Measurements from ENCODE around the gene PASK. TPM values are rescaled to one million over a fixed set of nuclear protein-coding genes. Genes with fewer than 3 reads are reported as not detected.
"Not testable (repeated sequence)": the region's sequence is repeated elsewhere in the genome, so short reads cannot be mapped to it uniquely, and the experiment has no call there.

PASK gene
- total RNA-seq, 2 experiments from 2014 or later: 71.3 to 74.8 TPM

DNA sequence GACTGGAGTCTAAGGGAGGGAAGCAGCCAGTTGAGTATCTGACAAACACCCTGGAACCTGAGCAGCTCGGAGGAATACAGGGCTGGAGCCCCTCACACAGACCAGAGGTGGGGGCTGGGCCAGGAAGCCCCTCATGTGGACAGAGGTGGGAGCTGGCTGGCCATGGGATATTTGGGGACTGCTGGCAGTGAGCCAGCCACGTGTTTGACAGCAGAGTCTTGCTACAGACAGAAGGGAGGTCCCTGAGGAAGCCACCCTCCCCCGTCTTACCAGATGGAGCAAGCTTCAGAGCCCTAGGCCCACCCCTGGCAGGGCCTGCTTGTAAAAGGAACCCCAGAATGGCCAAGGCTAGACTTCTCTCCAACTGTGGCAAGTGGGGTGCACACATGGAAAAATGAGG is 43.6 kb downstream of the PASK start:
- no peaks in the 10 kb centered on the region for H3K9me3 Mint-ChIP-seq
- no peak overlapping the region for H3K4me3 Mint-ChIP-seq
- H3K36me3 Mint-ChIP-seq (ENCODE audit: low read depth): peaks cover 12% of the 10 kb centered on the region
- peaks cover 53% of the 10 kb centered on the region for H3K4me1 Mint-ChIP-seq (ENCODE audit: low read depth)
- ATAC-seq: no peak
- H3K27ac Mint-ChIP-seq: peak overlapping the region; percentile 71
- no peak for DNase-seq
- ChIA-PET CTCF (interaction anchor here (1.0 to 1.1 kb wide), 2 partner anchors 12 to 27 kb away, joined by 3 read pairs; no protein-coding TSS in a partner anchor), POLR2A (no interaction called here)
- intact Hi-C loops (cut with micrococcal nuclease): loop anchor here (5.0 kb wide), 1 partner anchor 42 kb away; the partner anchor contains the start of gene PASK
- no peaks in the 10 kb centered on the region for H3K27me3 Mint-ChIP-seq
- TF ChIP-seq, protein P1, sequence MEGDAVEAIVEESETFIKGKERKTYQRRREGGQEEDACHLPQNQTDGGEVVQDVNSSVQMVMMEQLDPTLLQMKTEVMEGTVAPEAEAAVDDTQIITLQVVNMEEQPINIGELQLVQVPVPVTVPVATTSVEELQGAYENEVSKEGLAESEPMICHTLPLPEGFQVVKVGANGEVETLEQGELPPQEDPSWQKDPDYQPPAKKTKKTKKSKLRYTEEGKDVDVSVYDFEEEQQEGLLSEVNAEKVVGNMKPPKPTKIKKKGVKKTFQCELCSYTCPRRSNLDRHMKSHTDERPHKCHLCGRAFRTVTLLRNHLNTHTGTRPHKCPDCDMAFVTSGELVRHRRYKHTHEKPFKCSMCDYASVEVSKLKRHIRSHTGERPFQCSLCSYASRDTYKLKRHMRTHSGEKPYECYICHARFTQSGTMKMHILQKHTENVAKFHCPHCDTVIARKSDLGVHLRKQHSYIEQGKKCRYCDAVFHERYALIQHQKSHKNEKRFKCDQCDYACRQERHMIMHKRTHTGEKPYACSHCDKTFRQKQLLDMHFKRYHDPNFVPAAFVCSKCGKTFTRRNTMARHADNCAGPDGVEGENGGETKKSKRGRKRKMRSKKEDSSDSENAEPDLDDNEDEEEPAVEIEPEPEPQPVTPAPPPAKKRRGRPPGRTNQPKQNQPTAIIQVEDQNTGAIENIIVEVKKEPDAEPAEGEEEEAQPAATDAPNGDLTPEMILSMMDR (IDR thresholded peaks at IDR 0.05): no peak

DNA sequence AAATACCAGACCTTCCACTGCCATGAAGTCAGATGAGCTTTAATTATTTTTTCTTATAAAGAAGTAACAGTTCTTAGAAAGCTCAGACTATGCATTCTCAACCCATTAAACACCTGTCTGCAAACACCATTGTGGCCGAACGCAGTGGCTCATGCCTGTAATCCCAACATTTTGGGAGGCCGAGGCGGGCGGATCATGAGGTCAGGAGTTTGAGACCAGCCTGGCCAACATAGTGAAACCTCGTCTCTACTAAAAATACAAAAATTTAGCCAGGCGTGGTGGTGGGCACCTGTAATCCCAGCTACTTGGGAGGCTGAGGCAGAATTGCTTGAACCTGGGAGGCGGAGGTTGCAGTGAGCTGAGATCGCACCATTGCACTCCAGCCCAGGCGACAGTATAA is 44.7 kb downstream of the PASK start:
- Mint-ChIP-seq H3K27ac (peak overlapping the region; percentile 99), H3K4me1 (ENCODE audit: low read depth) (peaks cover 55% of the 10 kb centered on the region), H3K36me3 (ENCODE audit: low read depth) (peaks cover 16% of the 10 kb centered on the region)
- H3K9me3 Mint-ChIP-seq, H3K27me3 Mint-ChIP-seq, ATAC-seq, DNase-seq, H3K4me3 Mint-ChIP-seq: not testable (repeated sequence)
- CTCF ChIA-PET: interaction anchor here (1.3 kb wide), 1 partner anchor 45 kb away, joined by 3 read pairs; the partner anchor contains the start of gene PASK
- POLR2A ChIA-PET: interaction anchor here (0.6 to 3.4 kb wide), 3 partner anchors 20 to 596 kb away, joined by 3 to 24 read pairs (median 3); partner anchors contain the start of genes PASK and PPP1R7
- intact Hi-C loops (cut with micrococcal nuclease): loop anchor here (5.0 kb wide), 1 partner anchor 43 kb away; the partner anchor contains the start of gene PASK

DNA sequence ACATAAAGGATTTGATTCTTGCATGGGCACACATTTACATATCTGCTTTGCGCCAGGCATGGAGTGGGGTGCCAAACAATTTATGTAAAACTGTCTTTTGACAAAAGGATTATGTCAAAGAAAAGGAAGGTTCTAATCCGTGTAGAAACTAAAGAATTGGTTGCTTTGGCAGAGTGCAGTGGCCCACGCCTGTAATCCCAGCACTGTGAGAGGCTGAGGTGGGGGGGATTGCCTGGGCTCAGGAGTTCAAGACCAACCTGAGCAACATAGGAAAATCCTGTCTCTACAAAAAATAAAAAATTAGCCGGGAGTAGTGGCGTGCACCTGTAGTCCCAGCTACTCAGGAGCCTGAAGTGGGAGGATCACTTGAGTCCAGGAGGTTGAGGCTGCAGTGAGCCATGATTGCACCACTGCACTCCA is 46.1 kb downstream of the PASK start:
- Mint-ChIP-seq H3K36me3 (ENCODE audit: low read depth) (peaks cover 18% of the 10 kb centered on the region), H3K4me3 (peak overlapping the region; percentile 97), H3K27me3 (no peaks in the 10 kb centered on the region), H3K4me1 (ENCODE audit: low read depth) (peaks cover 56% of the 10 kb centered on the region), H3K27ac (peak overlapping the region; percentile 99), H3K9me3 (no peaks in the 10 kb centered on the region)
- ChIA-PET CTCF (interaction anchor here (1.1 to 1.6 kb wide), 2 partner anchors 9 to 23 kb away, joined by 3 to 5 read pairs; no protein-coding TSS in a partner anchor), POLR2A (interaction anchor here (1.2 to 4.9 kb wide), 3 partner anchors 8 to 47 kb away, joined by 3 to 38 read pairs (median 24); partner anchors contain the start of genes PASK and PPP1R7)
- intact Hi-C loops (cut with micrococcal nuclease): no loop called here
- ATAC-seq (no peak), DNase-seq (no peak)
- TF ChIP-seq, protein P1 (IDR thresholded peaks at IDR 0.05): no peak

DNA sequence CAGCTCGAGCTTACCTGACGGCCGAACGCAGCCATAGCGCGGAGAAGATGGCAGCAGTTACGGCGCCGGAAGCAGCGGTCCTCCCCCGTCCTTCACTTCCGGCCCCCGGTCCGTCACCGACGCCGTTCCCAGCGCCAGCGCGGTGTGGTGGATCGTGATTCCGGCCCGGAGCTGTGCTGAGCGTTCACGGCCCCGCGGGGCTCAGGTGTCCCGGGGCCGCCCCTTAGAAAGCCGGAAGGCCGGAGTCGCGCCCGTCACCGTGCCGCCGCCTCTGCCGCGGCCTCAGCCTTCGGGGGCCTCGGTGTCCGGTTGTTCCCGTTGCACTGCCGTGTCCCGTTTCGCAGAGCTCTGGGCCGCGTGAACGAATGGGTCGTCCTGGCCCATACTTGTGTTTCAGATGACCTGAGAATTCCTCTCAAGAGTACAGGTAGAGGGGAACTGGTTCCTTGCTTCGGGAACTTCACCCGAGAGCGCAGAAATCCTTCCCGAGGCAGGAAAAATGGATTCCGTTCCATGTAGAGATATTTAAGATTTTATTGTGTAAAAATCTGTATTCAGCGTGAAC is 47.0 kb downstream of the PASK start, which contains the start of gene MTERF4:
Gene MTERF4, minus strand, starts transcription at position 49 of the 565 bp plus-strand sequence. Its CDS starts 14 bp downstream, at position 35.
- POLR2A ChIA-PET: interaction anchor here (0.9 to 4.9 kb wide), 7 partner anchors 9 to 47 kb away, joined by 3 to 38 read pairs (median 4); partner anchors contain the start of genes PASK and PPP1R7
- Mint-ChIP-seq H3K4me3 (peak within 1 kb of the TSS; percentile 97), H3K9me3 (no peaks in the 10 kb centered on the region), H3K27ac (peak within 1 kb of the TSS; percentile 99), H3K4me1 (ENCODE audit: low read depth) (peaks cover 56% of the 10 kb centered on the region), H3K36me3 (ENCODE audit: low read depth) (peaks cover 23% of the 10 kb centered on the region), H3K27me3 (no peaks in the 10 kb centered on the region)
- DNase-seq (peak; percentile 90), ATAC-seq (peak; percentile 95)
- intact Hi-C loops (cut with micrococcal nuclease): no loop called here
- CTCF ChIA-PET: interaction anchor here (1.1 to 1.6 kb wide), 3 partner anchors 10 to 47 kb away, joined by 3 to 5 read pairs (median 3); partner anchors contain the start of gene PASK
- TF ChIP-seq, protein P1 (IDR thresholded peaks at IDR 0.05): no peak

DNA sequence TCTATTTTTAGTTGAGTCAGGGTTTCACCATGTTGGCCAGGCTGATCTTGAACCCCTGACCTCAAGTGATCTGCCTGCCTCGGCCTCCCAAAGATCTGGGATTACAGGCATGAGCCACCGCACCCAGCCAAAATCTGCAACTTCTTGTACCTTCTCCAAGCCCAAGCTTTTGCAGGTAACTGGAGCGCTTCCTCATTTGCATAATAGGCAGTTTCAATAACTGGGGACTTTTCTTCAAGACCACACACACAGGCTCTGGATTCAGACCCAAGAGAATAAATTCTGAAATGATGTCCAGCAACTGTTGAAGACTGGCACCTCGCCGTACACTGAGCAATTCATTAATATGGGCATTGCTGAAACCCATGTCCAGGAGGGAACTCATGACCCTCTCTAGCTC is 50.0 kb downstream of the PASK start:
- POLR2A ChIA-PET: interaction anchor here (0.6 to 4.9 kb wide), 4 partner anchors 9 to 407 kb away, joined by 3 to 38 read pairs (median 4); partner anchors contain the start of gene PASK
- no peaks in the 10 kb centered on the region for H3K9me3 Mint-ChIP-seq
- intact Hi-C loops (cut with micrococcal nuclease): no loop called here

More for the DNA sequence above, 50.0 kb downstream of the PASK start:
- H3K27ac Mint-ChIP-seq: peak overlapping the region; percentile 10
- CTCF ChIA-PET: no interaction called here
- ATAC-seq (no peak), DNase-seq (no peak)
- H3K36me3 Mint-ChIP-seq (ENCODE audit: low read depth): peaks cover 49% of the 10 kb centered on the region
- H3K4me3 Mint-ChIP-seq: no peak overlapping the region
- H3K27me3 Mint-ChIP-seq: no peaks in the 10 kb centered on the region
- TF ChIP-seq, protein P1 (IDR thresholded peaks at IDR 0.05): no peak
- H3K4me1 Mint-ChIP-seq (ENCODE audit: low read depth): peaks cover 70% of the 10 kb centered on the region

All from activated CD8-positive, alpha-beta T cell treated with anti-CD3 and anti-CD28 coated beads for 36 hours (primary cell).